ENCODE data around the gene CFAP46. TPM values are rescaled to one million over a fixed set of nuclear protein-coding genes. Genes with fewer than 3 reads are reported as not detected.
"Not testable (repeated sequence)": the region's sequence is repeated elsewhere in the genome, so short reads cannot be mapped to it uniquely, and the experiment has no call there.

CFAP46 gene
- total RNA-seq, 2 donors from 2014 or later, result 0.45 TPM; not detected in 1

DNA sequence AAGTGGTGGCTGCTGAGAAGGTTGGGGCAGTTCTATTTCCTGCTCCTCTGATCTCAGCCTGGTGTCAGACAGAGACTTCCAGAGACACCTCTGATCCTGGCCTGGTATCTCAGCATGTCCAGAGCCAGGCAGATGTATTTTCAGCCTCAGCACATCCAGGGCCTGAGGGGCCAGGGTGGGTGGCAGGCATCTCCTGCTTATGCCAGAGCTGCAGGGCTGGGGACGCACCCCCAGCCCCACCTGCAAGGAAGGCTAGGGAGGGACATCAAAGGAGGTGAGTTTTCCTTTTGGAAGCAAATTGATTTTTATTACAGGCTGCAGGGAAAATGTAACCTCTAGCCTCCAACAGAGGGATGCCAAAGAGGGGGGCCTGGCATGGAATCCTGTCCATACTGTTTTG is 36.7 kb downstream of the CFAP46 start:
- Mint-ChIP-seq H3K9me3 (peaks cover 0 to 4% of the 10 kb centered on the region in 2 donors), H3K36me3 (no peaks in the 10 kb centered on the region), H3K27ac (no peak overlapping the region)
- no peak for DNase-seq (ENCODE audit: low spot score in 2 of 2)
- no peak for ATAC-seq

DNA sequence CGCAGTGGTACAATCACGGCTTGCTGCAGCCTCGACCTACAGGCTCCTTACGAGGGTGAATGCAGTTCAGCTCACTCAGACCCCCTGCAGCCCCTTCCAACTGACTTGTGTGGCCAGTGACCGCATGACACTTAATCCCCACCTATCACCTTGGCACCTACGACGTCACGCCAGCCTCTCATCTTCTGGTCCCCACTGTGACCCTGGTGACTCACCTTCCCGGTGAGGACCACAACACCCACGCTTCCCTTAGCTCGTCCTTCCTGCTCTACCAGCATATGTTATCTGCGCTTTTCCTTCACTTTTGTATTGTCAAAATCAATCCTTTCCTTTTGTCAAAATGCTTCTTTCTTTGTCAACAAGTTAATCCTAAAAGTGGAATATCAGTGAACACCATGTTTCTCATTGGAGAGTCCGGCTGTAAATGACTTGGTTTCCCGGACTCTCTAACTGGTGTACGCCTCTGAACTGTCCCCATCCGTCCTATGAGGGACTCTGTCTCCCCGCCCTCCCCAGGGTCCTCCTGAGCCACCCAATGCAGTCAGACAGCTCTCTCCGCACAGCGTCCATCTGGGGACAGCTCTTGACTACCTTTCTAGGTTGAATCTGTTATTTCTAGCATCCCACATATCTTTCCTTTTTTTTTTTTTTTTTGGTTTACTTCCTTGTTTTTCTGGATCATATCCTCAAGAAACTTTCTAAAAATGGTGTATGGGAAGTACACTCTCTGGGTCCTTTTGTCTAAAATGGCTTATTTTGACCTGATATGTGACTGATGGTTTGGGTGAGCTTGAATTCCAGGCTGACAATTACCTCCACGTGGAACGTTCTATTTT is 37.3 kb downstream of the CFAP46 start:
- DNase-seq (ENCODE audit: low spot score in 2 of 2) (no peak), ATAC-seq (peak; percentile 75 to 92)
- H3K9me3 Mint-ChIP-seq, result peaks cover 0 to 4% of the 10 kb centered on the region in 2 donors
- H3K27ac Mint-ChIP-seq, result peak overlapping the region in 1 of 2 donors; percentile 8
- H3K36me3 Mint-ChIP-seq, result no peaks in the 10 kb centered on the region

DNA sequence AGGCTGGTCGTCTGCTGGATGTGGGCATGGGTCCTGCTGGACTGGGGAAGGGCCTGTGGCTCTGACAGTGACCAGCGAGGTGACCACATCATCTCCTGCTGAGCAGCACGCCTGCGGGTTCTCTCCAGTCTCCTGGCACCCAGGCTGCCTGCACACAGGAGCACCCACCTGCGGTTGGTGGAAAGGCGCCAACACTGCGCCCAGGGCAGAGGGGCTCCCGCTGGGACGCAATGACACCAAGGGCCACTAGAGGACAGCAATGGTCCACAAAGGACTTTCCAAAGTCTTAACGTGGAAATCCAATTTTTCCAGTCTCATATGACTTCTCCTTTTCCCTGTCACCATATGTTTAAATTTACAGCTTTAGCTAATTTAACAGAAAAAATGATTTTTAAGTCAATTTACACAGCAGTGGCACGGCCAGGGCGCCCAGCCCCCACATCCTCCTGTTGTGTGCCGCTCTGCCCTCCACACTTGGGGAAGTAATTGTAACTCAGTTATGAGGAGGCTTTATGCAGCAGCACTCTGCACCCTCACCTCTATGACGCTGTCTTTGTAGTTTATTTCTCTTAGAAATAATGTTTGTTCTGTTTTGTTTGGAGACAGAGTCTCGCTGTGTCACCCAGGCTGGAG is 38.1 kb downstream of the CFAP46 start:
- no peak overlapping the region for H3K27ac Mint-ChIP-seq
- ATAC-seq (peak; percentile 66 to 81), DNase-seq (ENCODE audit: low spot score in 2 of 2) (peak in 1 of 2 donors; percentile 56)
- H3K36me3 Mint-ChIP-seq, result no peaks in the 10 kb centered on the region
- peaks cover 0 to 4% of the 10 kb centered on the region in 2 donors for H3K9me3 Mint-ChIP-seq

GRCh38 chr10:132902656-132903575 is 39.5 kb downstream of the CFAP46 start:
- H3K27ac Mint-ChIP-seq; H3K36me3 Mint-ChIP-seq; ATAC-seq; DNase-seq (ENCODE audit: low spot score in 2 of 2); H3K9me3 Mint-ChIP-seq: not testable (repeated sequence)

DNA sequence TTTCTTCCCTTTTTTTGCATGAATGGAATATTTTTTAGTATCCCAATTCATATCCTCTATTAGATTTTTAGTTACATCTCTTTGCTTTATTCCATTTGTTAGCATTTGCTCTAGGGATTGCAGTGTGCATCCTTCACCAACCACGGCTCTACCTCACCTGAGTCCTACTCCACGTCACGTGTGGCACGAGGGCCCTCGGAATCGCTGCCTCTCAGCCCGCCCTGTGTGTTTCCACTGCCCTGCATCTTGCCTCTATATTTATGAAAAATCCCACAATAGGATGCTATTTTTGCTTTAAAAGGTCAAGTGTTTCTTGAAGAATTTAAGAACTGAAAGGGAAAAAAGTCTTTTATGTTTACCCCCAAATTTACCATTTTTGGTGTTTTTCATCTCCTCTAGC is 41.0 kb downstream of the CFAP46 start:
- Mint-ChIP-seq H3K9me3 (peaks cover 0 to 4% of the 10 kb centered on the region in 2 donors), H3K27ac (no peak overlapping the region), H3K36me3 (no peaks in the 10 kb centered on the region)
- no peak for ATAC-seq
- no peak for DNase-seq (ENCODE audit: low spot score in 2 of 2)

DNA sequence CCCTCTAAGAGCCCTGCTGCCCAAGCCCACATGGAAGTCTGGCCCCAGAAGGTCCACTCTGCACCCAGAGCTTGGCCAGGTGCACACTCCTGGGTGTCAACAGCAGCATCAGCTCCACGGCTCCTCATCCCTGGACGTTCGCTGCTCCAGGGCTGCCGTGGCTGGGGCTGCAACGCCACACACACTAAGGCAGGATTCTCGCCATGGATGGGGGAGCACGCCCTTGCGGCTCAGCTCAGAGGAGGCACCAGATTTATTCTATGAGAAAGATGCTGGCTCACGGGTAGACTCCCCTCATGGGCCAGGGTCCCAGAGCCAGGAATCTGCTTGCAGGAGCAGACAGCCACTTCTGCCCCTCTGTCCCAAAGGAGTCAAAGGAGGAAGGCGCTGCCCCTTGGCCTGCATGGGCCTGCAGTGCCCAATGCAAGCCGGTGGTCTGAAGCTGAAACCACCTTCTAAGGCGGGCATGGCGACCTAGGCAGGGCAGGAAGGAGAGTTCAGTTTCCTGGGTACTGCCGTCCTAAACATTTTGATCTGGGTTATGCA is 42.1 kb downstream of the CFAP46 start:
- ATAC-seq (no peak), DNase-seq (ENCODE audit: low spot score in 2 of 2) (no peak)
- Mint-ChIP-seq H3K9me3 (peaks cover 0 to 4% of the 10 kb centered on the region in 2 donors), H3K36me3 (no peaks in the 10 kb centered on the region), H3K27ac (no peak overlapping the region)

GRCh38 chr10:132899751-132900065 is 42.7 kb downstream of the CFAP46 start:
- H3K9me3 Mint-ChIP-seq, result peaks cover 0 to 4% of the 10 kb centered on the region in 2 donors
- no peak overlapping the region for H3K27ac Mint-ChIP-seq
- ATAC-seq (no peak), DNase-seq (ENCODE audit: low spot score in 2 of 2) (no peak)
- H3K36me3 Mint-ChIP-seq, result no peaks in the 10 kb centered on the region

DNA sequence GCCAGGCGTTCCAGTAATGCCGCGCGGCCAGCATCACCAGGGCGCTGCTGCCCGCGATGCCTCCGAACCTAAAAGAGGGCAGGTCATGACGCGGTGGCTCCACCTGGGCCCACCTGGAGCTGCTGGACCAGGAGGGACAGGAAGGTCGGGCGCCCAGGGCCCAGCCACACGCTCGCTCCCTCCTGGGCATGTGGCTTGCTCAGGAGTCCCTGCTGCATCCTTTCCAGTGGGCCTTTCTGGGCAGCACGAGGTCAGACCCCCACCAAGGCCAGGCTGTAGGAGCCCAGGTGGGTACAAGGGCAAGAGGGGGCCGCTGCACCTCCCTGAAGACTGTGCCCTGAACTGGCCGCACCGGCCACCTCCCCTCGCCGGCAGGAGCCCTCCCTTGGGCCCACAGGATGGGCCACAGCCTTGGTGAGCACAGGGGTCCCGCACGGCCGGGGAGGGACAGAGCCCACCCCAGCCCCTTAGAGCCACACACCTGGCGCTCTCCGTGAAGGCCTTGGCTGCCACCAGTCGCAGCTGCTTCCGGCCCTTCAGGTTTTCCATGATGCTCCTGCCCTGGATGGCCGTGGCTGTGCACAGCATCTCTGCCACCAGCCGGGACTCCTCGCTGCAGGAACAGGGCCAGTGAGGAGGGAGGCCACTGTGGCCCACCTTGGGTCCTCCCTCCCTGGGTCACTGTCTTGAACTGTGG is 43.2 kb downstream of the CFAP46 start:
- ATAC-seq (no peak), DNase-seq (ENCODE audit: low spot score in 2 of 2) (no peak)
- Mint-ChIP-seq H3K9me3 (peaks cover 0 to 4% of the 10 kb centered on the region in 2 donors), H3K27ac (no peak overlapping the region), H3K36me3 (no peaks in the 10 kb centered on the region)

DNA sequence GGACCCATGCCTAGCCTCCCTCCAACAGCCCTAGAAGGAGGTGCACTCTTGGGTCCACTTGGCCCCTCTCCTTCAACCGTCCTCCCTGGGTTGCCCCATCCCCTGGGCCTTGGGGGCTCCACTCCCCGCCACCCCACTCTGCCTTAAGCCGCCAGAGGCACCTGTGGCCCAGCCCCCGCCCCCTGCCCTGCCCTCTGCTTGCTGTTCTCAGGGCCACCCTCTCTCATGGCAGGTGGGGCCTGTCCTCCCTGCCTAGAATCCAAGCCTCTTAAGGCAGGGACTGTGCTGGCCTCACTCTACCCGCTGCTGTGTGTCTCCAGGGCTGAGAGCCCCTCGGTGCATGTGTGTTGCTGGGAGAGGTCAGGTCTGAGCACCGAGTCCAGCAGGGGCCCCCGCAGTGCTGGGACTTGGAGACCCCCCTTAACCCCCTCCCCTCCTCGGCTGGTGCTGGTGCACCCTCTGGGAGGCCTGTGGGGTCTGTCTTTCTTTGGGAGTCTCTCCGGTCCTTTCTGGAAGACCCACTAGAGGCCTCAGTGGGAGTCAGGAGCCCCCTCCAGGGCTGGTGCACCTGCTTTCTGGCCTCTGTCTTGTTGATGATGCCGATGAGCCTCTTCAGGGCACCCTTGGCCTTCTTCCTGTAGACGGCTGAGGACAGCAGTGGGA is 43.8 kb downstream of the CFAP46 start:
- Mint-ChIP-seq H3K9me3 (peaks cover 0 to 4% of the 10 kb centered on the region in 2 donors), H3K27ac (no peak overlapping the region)
- no peak for ATAC-seq

DNA sequence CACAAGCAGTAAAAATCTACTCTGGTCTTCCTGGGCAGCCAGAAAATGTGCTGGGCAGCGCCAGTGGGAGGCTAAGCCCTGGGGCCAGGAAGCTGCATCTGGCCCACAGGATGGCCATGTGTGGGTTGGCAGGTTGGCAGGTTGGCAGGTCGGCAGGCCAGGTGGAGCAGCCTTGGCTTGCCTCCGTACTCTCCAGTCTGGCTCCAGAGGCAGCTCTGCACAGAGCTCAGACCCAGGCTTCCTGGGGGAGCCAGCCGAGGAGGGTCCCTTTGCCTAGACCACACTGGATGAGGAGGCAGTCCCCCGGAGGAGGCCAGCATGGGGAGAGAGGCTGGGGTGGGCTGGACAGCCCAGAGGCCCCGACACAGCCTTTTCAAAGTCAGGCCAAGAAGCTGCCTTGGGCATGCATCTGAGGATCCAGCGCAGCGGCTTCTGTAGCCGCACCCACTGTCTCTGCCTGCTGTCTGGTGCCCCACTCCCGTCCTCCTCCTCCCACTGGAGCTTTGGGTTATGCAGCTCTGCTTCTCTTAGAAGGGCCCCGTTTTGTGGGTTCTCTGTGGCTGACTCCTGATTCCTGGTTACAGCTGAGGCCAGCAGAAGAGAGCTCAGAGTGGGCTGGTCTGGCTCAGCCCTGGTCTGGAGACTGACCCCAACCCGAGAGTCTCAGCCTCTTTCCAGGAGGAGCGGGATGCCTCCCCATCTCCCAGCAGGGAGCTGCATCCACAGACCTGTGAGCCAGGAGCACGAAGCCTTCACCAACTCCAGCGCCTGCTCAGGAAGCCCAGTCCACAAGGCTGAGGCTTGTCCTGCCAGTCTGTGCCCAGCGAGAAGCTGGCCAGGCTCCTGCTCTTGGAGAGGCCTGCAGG is 44.6 kb downstream of the CFAP46 start:
- ATAC-seq (no peak), DNase-seq (ENCODE audit: low spot score in 2 of 2) (no peak)
- peaks cover 0 to 4% of the 10 kb centered on the region in 2 donors for H3K9me3 Mint-ChIP-seq
- H3K27ac Mint-ChIP-seq, result no peak overlapping the region
- H3K36me3 Mint-ChIP-seq, result no peaks in the 10 kb centered on the region

More for the DNA sequence above, 43.8 kb downstream of the CFAP46 start:
- H3K36me3 Mint-ChIP-seq, result no peaks in the 10 kb centered on the region
- no peak for DNase-seq (ENCODE audit: low spot score in 2 of 2)

GRCh38 chr10:132893786-132894185 is 48.6 kb downstream of the CFAP46 start:
- not testable (repeated sequence) for H3K9me3 Mint-ChIP-seq; H3K36me3 Mint-ChIP-seq; DNase-seq (ENCODE audit: low spot score in 2 of 2); ATAC-seq; H3K27ac Mint-ChIP-seq

DNA sequence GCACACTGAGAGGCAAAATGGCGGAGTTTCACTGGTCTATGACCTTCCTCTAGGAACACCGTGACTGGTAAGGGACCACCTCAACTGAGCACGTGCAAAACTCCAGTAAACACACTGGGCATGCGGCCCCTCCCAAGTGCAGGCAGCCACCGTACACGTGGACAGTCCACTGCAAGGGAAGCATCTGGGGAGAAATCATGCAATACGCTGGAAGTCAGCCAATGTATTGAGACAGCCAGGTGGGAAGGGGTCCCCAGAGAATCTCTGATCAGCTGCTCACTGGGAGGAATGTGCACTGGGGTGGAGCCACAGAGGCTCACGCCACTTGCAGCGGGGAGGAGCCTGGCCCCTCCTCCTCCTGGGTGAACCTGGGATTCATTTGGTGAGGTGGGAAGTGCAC is 49.3 kb downstream of the CFAP46 start:
- Mint-ChIP-seq H3K36me3 (no peaks in the 10 kb centered on the region), H3K9me3 (no peaks in the 10 kb centered on the region), H3K27ac (no peak overlapping the region)
- ATAC-seq (no peak), DNase-seq (ENCODE audit: low spot score in 2 of 2) (peak in 1 of 2 donors; percentile 31)

DNA sequence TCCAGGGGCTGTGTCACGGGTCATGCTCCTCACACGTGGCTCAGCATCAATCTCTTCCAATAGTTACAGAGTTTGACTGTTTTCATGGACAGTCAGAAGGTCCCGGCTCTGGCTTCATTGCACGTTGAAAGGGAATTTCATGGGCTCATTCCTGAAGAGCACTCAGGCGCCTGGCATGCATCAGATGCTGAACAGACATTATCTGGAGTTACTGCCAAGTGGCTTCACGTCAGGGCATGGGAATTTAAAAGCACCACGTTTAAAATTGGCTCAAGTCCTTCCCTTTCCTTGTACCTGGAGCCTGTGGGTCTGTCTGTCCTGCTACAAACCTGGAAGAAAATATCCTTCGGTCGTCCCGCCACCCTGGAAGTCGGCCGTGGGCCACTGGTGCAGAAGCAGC is 50.4 kb downstream of the CFAP46 start:
- Mint-ChIP-seq H3K36me3 (no peaks in the 10 kb centered on the region), H3K27ac (no peak overlapping the region), H3K9me3 (no peaks in the 10 kb centered on the region)
- DNase-seq (ENCODE audit: low spot score in 2 of 2), result peak in 1 of 2 donors; percentile 18
- ATAC-seq, result no peak

DNA sequence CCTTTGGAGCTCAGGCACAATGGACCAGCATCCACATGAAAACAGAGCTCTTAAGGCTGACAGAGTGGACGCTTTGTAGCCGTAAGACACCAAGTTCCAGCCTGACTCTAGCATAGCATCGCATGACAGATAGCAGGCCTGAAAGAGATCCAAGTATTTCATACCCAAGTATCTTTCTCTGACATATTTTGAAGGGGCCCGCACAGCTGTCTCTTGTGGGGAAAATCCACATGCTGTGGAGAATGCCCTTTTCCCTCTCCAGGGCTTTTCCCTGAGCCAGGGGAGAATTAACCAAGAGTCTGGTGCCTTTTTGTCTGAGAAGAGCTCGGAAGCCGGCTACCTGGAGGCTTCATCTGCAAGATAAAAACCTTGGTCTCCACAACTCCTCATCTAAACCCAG is 51.0 kb downstream of the CFAP46 start:
- no peak overlapping the region for H3K27ac Mint-ChIP-seq
- no peaks in the 10 kb centered on the region for H3K36me3 Mint-ChIP-seq
- DNase-seq (ENCODE audit: low spot score in 2 of 2) (no peak), ATAC-seq (no peak)
- no peaks in the 10 kb centered on the region for H3K9me3 Mint-ChIP-seq

GRCh38 chr10:132890301-132890700 is 52.1 kb downstream of the CFAP46 start:
- H3K27ac Mint-ChIP-seq, result no peak overlapping the region
- no peaks in the 10 kb centered on the region for H3K9me3 Mint-ChIP-seq
- no peaks in the 10 kb centered on the region for H3K36me3 Mint-ChIP-seq
- ATAC-seq (no peak), DNase-seq (ENCODE audit: low spot score in 2 of 2) (peak in 1 of 2 donors; percentile 16)
